Stimulated activated CD8-positive, alpha-beta memory T cell treated with anti-CD3 and anti-CD28 coated beads, Interleukin-12 subunit alpha, Interleukin-12 subunit beta, amount 100 ng/mL, for 24 hours (primary cell): ENCODE results near the gene ZSCAN29.

Experiments used
- DNase-seq: peaks from one replicate; pipeline ENCODE4 v3.0.0-alpha.2; 2020; ENCODE audit errors: extremely low read depth

Gene ZSCAN29

GRCh38 chr15:43347114-43347513 is 23.7 kb downstream of the ZSCAN29 start:
- no peak for DNase-seq

GRCh38 chr15:43346305-43346704 is 24.5 kb downstream of the ZSCAN29 start:
- no peak for DNase-seq

GRCh38 chr15:43330780-43331087 is 40.1 kb downstream of the ZSCAN29 start:
- DNase-seq = no peak

- peak; percentile 78 for DNase-seq
Observed at GRCh38 chr15:43329960-43330779, 40.7 kb downstream of the ZSCAN29 start, which contains the start of gene LCMT2. LCMT2 (minus strand) TSS chr15:43330573; CDS start chr15:43330489, 84 bp downstream.

GRCh38 chr15:43329217-43329959 is 41.5 kb downstream of the ZSCAN29 start:
- DNase-seq = no peak

GRCh38 chr15:43325039-43325684 is 45.7 kb downstream of the ZSCAN29 start:
- DNase-seq = no peak

GRCh38 chr15:43318990-43319771 is 51.7 kb downstream of the ZSCAN29 start:
- DNase-seq = no peak

GRCh38 chr15:43317566-43318184 is 53.2 kb downstream of the ZSCAN29 start:
- DNase-seq = no peak

GRCh38 chr15:43316971-43317346 is 53.9 kb downstream of the ZSCAN29 start:
- no peak for DNase-seq

GRCh38 chr15:43316016-43316970 is 54.5 kb downstream of the ZSCAN29 start:
- DNase-seq = no peak

GRCh38 chr15:43314171-43314570 is 56.7 kb downstream of the ZSCAN29 start:
- no peak for DNase-seq

GRCh38 chr15:43312378-43312777 is 58.5 kb downstream of the ZSCAN29 start:
- DNase-seq = no peak
